Panc1 (cell line): ENCODE measurements around the gene SKIC3. TPM values are rescaled to one million over a fixed set of nuclear protein-coding genes. Genes with fewer than 3 reads are reported as not detected.

Experiments
- ATAC-seq: fragments of 200-7000 bp; cut with Tn5 transposase; 2 replicates; pipeline ENCODE4 v1.9.1; 2020; ENCODE audit warnings: mild to moderate bottlenecking, moderate library complexity
- BruUV-seq: library from RNA; stranded (reverse); fragments of 400-500 nt; replicated peaks from 2 replicates; lab custom pipeline; 2021; lab: Mats Ljungman, UMichigan
- CTCF ChIA-PET: fragments of 300-600 bp; sonication (Branson Sonifier 250); formaldehyde crosslinking; loops from one replicate; lab custom pipeline; 2022; ENCODE audit warnings: antibody characterized with exemption; lab: Charles Lee
- POLR2A ChIA-PET: fragments of 300-600 bp; sonication (Branson Sonifier 250); formaldehyde crosslinking; loops from one replicate; lab custom pipeline; 2022; ENCODE audit warnings: antibody characterized with exemption; lab: Charles Lee
- DNase-seq: peaks from one replicate; pipeline ENCODE4 v3.0.0-alpha.2; 2010; ENCODE audit warnings: low read depth, low spot score
- H3K27ac ChIP-seq: 2 replicates; pipeline ENCODE4 v1.5.1; 2011; ENCODE audit warnings: mild to moderate bottlenecking, low read length, inconsistent platforms
- H3K27me3 ChIP-seq: fragments of 200-500 bp; sonication (Bioruptor generic); 2 replicates; pipeline ENCODE4 v1.6.0; 2014; ENCODE audit warnings: low read length, inconsistent platforms; ENCODE audit not compliant: control insufficient read depth, insufficient read depth
- H3K36me3 ChIP-seq: fragments of 200-500 bp; sonication (Bioruptor generic); 2 replicates; pipeline ENCODE4 v1.5.1; 2014; ENCODE audit warnings: inconsistent platforms, mild to moderate bottlenecking, low read length, moderate library complexity; ENCODE audit not compliant: control insufficient read depth, insufficient read depth
- H3K4me1 ChIP-seq: 2 replicates; pipeline ENCODE4 v1.5.1; 2011; ENCODE audit warnings: inconsistent platforms, mild to moderate bottlenecking, low read length, moderate library complexity; ENCODE audit not compliant: control insufficient read depth, insufficient read depth
- H3K4me3 ChIP-seq, 2 experiments: 2 replicates each; pipeline ENCODE4 v1.5.1; 2011 to 2012; ENCODE audit warnings: low read depth in 2 of 2, low read length in 2 of 2, mild to moderate bottlenecking in 2 of 2, inconsistent platforms in 1 of 2, moderate library complexity in 1 of 2
- H3K9me3 ChIP-seq: fragments of 200-500 bp; sonication (Bioruptor generic); 2 replicates; pipeline ENCODE4 v1.5.1; 2014; ENCODE audit warnings: low read depth, mild to moderate bottlenecking, inconsistent platforms, low read length, moderate library complexity; ENCODE audit not compliant: control insufficient read depth, insufficient read depth
- POLR2AphosphoS5 ChIP-seq: IDR thresholded peaks from 2 replicates; pipeline ENCODE4 v1.6.1; 2012; ENCODE audit warnings: mild to moderate bottlenecking, low read depth, low read length, moderate library complexity
- SIN3A ChIP-seq: IDR thresholded peaks from 2 replicates; pipeline ENCODE4 v1.6.1; 2012; ENCODE audit warnings: low read depth, mild to moderate bottlenecking, low read length, moderate library complexity, borderline replicate concordance; ENCODE audit not compliant: insufficient read depth
- TCF7L2 ChIP-seq: IDR thresholded peaks from 2 replicates; pipeline ENCODE4 v1.6.1; 2011; ENCODE audit warnings: mild to moderate bottlenecking, low read depth, low read length, inconsistent platforms
- in situ Hi-C: cut with HindIII; loops from 2 replicates; pipeline ENCODE4 v1.10.0; 2016; ENCODE audit warnings: low sequenced_read_pairs, low pct_unique_long_range_greater_than_20kb
- intact Hi-C: fragments of 100-400 bp; cut with micrococcal nuclease; formaldehyde crosslinking; loops from one replicate; pipeline ENCODE4 v1.10.0; 2022; ENCODE audit not compliant: unreplicated experiment
- total RNA-seq: library from RNA; stranded (reverse); gene quantifications from one replicate; pipeline ENCODE4 v1.2.1, GENCODE V29; 2021; ENCODE audit not compliant: unreplicated experiment
- TF ChIP-seq, protein P1 (sequence below), 2 experiments: IDR thresholded peaks; 2 replicates each; pipeline ENCODE4 v1.6.1; 2011 to 2012; ENCODE audit warnings: low read depth in 2 of 2, control low read depth in 1 of 2, low read length in 1 of 2, mild to moderate bottlenecking in 1 of 2, moderate library complexity in 1 of 2; ENCODE audit not compliant: insufficient read depth in 1 of 2
- TF ChIP-seq, protein P2 (sequence below): fragments of 450-650 bp; IDR thresholded peaks from 2 replicates; pipeline ENCODE4 v1.5.1; 2017; ENCODE audit warnings: mild to moderate bottlenecking

The SKIC3 gene
- total RNA-seq, 1 experiment from 2014 or later, result 69.1 TPM

DNA sequence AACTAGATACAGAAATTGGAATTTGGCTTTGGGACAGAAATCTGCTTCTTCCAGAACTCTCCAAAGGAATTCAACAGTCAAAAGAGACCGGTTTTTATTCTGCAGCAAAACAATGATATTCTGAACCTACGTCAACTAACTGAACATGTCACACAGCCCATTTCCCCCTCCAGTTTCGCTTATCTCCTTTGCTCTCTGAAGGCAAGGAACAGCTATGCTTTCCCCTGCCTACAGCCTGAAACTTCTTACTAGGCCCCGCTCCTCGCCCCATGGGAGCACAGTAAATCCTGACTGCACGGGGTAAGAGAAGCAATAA lies 488 bp downstream of the SKIC3 start:
- H3K4me1 ChIP-seq, result peaks cover 16% of the 10 kb centered on the region; the same call in 1 of the 2 replicates
- 0 out of 2 replicates have a peak, but pooled peaks have one; percentile 25 for TF ChIP-seq SIN3A
- TF ChIP-seq, protein P1, sequence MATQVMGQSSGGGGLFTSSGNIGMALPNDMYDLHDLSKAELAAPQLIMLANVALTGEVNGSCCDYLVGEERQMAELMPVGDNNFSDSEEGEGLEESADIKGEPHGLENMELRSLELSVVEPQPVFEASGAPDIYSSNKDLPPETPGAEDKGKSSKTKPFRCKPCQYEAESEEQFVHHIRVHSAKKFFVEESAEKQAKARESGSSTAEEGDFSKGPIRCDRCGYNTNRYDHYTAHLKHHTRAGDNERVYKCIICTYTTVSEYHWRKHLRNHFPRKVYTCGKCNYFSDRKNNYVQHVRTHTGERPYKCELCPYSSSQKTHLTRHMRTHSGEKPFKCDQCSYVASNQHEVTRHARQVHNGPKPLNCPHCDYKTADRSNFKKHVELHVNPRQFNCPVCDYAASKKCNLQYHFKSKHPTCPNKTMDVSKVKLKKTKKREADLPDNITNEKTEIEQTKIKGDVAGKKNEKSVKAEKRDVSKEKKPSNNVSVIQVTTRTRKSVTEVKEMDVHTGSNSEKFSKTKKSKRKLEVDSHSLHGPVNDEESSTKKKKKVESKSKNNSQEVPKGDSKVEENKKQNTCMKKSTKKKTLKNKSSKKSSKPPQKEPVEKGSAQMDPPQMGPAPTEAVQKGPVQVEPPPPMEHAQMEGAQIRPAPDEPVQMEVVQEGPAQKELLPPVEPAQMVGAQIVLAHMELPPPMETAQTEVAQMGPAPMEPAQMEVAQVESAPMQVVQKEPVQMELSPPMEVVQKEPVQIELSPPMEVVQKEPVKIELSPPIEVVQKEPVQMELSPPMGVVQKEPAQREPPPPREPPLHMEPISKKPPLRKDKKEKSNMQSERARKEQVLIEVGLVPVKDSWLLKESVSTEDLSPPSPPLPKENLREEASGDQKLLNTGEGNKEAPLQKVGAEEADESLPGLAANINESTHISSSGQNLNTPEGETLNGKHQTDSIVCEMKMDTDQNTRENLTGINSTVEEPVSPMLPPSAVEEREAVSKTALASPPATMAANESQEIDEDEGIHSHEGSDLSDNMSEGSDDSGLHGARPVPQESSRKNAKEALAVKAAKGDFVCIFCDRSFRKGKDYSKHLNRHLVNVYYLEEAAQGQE (IDR thresholded peaks at IDR 0.05; ENCODE audit: insufficient read depth in 1 of 2, low read depth in 2 of 2, low read length in 1 of 2), result no peak
- intact Hi-C loops (loop anchor here (10.0 kb wide), 1 partner anchor 61 kb away; no protein-coding TSS in a partner anchor), in situ Hi-C loops (no loop called here)
- ATAC-seq (peak; percentile 36; the same call in 1 of the 2 replicates), DNase-seq (no peak)
- H3K27me3 ChIP-seq, result no peaks in the 10 kb centered on the region
- peak overlapping the region; percentile 94 for H3K27ac ChIP-seq
- H3K36me3 ChIP-seq, result peaks cover 16% of the 10 kb centered on the region
- peak overlapping the region; percentile 70 to 89 for H3K4me3 ChIP-seq
- CTCF ChIA-PET, result interaction anchor here (0.6 kb wide), 1 partner anchor 327 kb away, joined by 10 read pairs; no protein-coding TSS in a partner anchor
- H3K9me3 ChIP-seq, result no peaks in the 10 kb centered on the region
- POLR2A ChIA-PET, result no interaction called here
- TSS peak; percentile 71 for BruUV-seq

DNA sequence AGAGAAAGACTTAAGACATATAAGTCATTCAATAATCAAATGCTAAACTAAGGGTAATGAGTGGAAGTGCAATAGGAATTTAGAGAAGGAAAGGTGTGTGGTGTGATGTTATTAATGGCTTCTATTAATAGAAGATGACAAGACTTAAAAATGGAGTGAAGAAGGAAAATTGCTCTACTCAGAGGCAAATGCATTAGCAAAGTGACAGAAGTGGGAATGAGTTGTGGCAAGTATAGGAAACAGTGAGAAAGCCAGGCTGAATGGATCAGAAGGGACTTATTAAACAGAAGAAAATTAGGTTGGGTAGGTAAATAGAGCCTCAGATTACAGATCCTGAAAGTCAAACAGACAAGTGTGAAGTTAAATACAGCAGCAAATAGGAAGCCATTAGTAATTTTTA lies 5.7 kb downstream of the SKIC3 start:
- no peak overlapping the region for H3K4me3 ChIP-seq
- TF ChIP-seq, protein P1 (IDR thresholded peaks at IDR 0.05; ENCODE audit: insufficient read depth in 1 of 2, low read depth in 2 of 2, low read length in 1 of 2), result no peak
- TF ChIP-seq TCF7L2, result no peak
- TF ChIP-seq POLR2AphosphoS5, result no peak
- TF ChIP-seq, protein P2, sequence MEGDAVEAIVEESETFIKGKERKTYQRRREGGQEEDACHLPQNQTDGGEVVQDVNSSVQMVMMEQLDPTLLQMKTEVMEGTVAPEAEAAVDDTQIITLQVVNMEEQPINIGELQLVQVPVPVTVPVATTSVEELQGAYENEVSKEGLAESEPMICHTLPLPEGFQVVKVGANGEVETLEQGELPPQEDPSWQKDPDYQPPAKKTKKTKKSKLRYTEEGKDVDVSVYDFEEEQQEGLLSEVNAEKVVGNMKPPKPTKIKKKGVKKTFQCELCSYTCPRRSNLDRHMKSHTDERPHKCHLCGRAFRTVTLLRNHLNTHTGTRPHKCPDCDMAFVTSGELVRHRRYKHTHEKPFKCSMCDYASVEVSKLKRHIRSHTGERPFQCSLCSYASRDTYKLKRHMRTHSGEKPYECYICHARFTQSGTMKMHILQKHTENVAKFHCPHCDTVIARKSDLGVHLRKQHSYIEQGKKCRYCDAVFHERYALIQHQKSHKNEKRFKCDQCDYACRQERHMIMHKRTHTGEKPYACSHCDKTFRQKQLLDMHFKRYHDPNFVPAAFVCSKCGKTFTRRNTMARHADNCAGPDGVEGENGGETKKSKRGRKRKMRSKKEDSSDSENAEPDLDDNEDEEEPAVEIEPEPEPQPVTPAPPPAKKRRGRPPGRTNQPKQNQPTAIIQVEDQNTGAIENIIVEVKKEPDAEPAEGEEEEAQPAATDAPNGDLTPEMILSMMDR, result no peak
- TF ChIP-seq SIN3A, result no peak
- H3K27me3 ChIP-seq, result no peaks in the 10 kb centered on the region
- in situ Hi-C loops (no loop called here), intact Hi-C loops (no loop called here)
- no TSS peak for BruUV-seq
- H3K27ac ChIP-seq, result no peak overlapping the region
- ChIA-PET CTCF (no interaction called here), POLR2A (no interaction called here)
- DNase-seq, result no peak
- ATAC-seq, result no peak
- peaks cover 36% of the 10 kb centered on the region for H3K36me3 ChIP-seq
- no peaks in the 10 kb centered on the region for H3K9me3 ChIP-seq
- H3K4me1 ChIP-seq, result peaks cover 5% of the 10 kb centered on the region; the same call in 1 of the 2 replicates
